SK-N-SH treated with all-trans-retinoic acid at 6 μM for 48 hours (cell line): ENCODE measurements around the gene KCNMB1.

Experiments used
- ATAC-seq: fragments of 200-7000 bp; cut with Tn5 transposase; 3 replicates; pipeline ENCODE4 v1.9.1; 2020; ENCODE audit warnings: mild to moderate bottlenecking, moderate library complexity
- BACH2 ChIP-seq: fragments of 250-450 bp; sonication (Bioruptor Pico); IDR thresholded peaks from 2 replicates; pipeline ENCODE4 v1.9.0; 2021; ENCODE audit warnings: mild to moderate bottlenecking, borderline replicate concordance
- CSDC2 ChIP-seq: fragments of 250-450 bp; sonication (Bioruptor Pico); IDR thresholded peaks from 2 replicates; pipeline ENCODE4 v1.5.0; 2020; ENCODE audit warnings: mild to moderate bottlenecking, moderate library complexity
- ESRRG ChIP-seq: fragments of 250-450 bp; sonication (Bioruptor Pico); IDR thresholded peaks from 2 replicates; pipeline ENCODE4 v1.6.1; 2021; ENCODE audit warnings: mild to moderate bottlenecking
- GLIS3 ChIP-seq: fragments of 250-450 bp; sonication (Bioruptor Pico); IDR thresholded peaks from 2 replicates; pipeline ENCODE4 v1.5.0; 2020; ENCODE audit warnings: mild to moderate bottlenecking, moderate library complexity
- ISL1 ChIP-seq: fragments of 250-450 bp; sonication (Bioruptor Pico); IDR thresholded peaks from 2 replicates; pipeline ENCODE4 v2.1.2; 2022; ENCODE audit warnings: mild to moderate bottlenecking, moderate library complexity
- OSR1 ChIP-seq: fragments of 250-450 bp; sonication (Bioruptor Pico); IDR thresholded peaks from 2 replicates; pipeline ENCODE4 v1.8.0; 2022; ENCODE audit warnings: moderate library complexity, mild to moderate bottlenecking, inconsistent platforms
- PPARA ChIP-seq: fragments of 250-450 bp; sonication (Bioruptor Pico); IDR thresholded peaks from 2 replicates; pipeline ENCODE4 v1.5.0; 2020; ENCODE audit warnings: mild to moderate bottlenecking, borderline replicate concordance
- RARB ChIP-seq: fragments of 250-450 bp; sonication (Bioruptor Pico); IDR thresholded peaks from 2 replicates; pipeline ENCODE4 v1.8.0; 2021; ENCODE audit warnings: mild to moderate bottlenecking, moderate library complexity
- SNAI2 ChIP-seq: fragments of 250-450 bp; sonication (Bioruptor Pico); IDR thresholded peaks from 2 replicates; pipeline ENCODE4 v1.5.0; 2020; ENCODE audit warnings: mild to moderate bottlenecking, moderate library complexity
- TCF4 ChIP-seq: fragments of 250-450 bp; sonication (Bioruptor Pico); IDR thresholded peaks from 2 replicates; pipeline ENCODE4 v1.8.0; 2021; ENCODE audit warnings: mild to moderate bottlenecking, moderate library complexity, borderline replicate concordance
- TOX ChIP-seq: fragments of 250-450 bp; sonication (Bioruptor Pico); IDR thresholded peaks from 2 replicates; pipeline ENCODE4 v1.8.0; 2021; ENCODE audit warnings: mild to moderate bottlenecking, moderate library complexity, borderline replicate concordance
- ZC3H10 ChIP-seq: fragments of 250-450 bp; sonication (Bioruptor Pico); IDR thresholded peaks from 2 replicates; pipeline ENCODE4 v1.5.1; 2021; ENCODE audit warnings: mild to moderate bottlenecking, moderate library complexity
- ZFP3 ChIP-seq: fragments of 250-450 bp; sonication (Bioruptor Pico); IDR thresholded peaks from 2 replicates; pipeline ENCODE4 v1.5.0; 2020; ENCODE audit warnings: mild to moderate bottlenecking, moderate library complexity
- ZNF565 ChIP-seq: fragments of 450-650 bp; formaldehyde crosslinking; conservative IDR thresholded peaks from 2 replicates; pipeline ENCODE4 v1.5.0; 2020; ENCODE audit warnings: low read depth, mild to moderate bottlenecking, moderate library complexity
- ZNF70 ChIP-seq: fragments of 450-650 bp; formaldehyde crosslinking; IDR thresholded peaks from 2 replicates; pipeline ENCODE4 v1.5.0; 2020; ENCODE audit warnings: mild to moderate bottlenecking, moderate library complexity
- TF ChIP-seq, protein P1 (sequence below): fragments of 250-450 bp; sonication (Bioruptor Pico); IDR thresholded peaks from 2 replicates; pipeline ENCODE4 v1.8.0; 2021; ENCODE audit warnings: low read depth, mild to moderate bottlenecking, moderate library complexity, borderline replicate concordance
- TF ChIP-seq, protein P2 (sequence below): fragments of 250-450 bp; sonication (Bioruptor Pico); IDR thresholded peaks from 2 replicates; pipeline ENCODE4 v1.5.0; 2020; ENCODE audit warnings: mild to moderate bottlenecking, moderate library complexity
- TF ChIP-seq, protein P3 (sequence below): fragments of 250-450 bp; sonication (Bioruptor Pico); IDR thresholded peaks from 2 replicates; pipeline ENCODE4 v1.5.1; 2021; ENCODE audit warnings: mild to moderate bottlenecking, moderate library complexity
- TF ChIP-seq, protein P4 (sequence below): fragments of 250-450 bp; sonication (Bioruptor Pico); IDR thresholded peaks from 2 replicates; pipeline ENCODE4 v1.8.0; 2020; ENCODE audit warnings: mild to moderate bottlenecking, moderate library complexity, borderline replicate concordance

KCNMB1 gene

DNA sequence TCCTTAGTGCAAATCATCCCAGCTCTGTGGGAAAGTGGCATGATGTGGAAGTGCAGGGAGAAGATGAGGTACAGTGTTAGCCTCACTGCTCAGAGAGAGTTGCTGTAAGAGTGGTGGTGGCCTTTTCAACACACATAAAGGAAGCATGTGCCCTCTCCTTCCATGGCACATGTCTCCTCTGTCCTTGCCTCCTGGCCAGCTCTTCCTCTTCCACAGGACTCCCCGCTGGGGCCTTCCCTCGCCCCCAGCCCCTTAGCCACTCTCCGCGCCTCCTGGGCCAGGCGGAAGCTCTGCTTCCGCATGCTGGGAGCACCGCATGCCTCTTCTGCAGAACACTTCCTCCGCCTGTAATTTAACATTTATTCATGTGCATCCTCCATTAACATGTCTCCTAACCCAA lies 4.8 kb upstream of the KCNMB1 start:
- ATAC-seq = no peak
- TF ChIP-seq ISL1 = no peak
- TF ChIP-seq, protein P1, sequence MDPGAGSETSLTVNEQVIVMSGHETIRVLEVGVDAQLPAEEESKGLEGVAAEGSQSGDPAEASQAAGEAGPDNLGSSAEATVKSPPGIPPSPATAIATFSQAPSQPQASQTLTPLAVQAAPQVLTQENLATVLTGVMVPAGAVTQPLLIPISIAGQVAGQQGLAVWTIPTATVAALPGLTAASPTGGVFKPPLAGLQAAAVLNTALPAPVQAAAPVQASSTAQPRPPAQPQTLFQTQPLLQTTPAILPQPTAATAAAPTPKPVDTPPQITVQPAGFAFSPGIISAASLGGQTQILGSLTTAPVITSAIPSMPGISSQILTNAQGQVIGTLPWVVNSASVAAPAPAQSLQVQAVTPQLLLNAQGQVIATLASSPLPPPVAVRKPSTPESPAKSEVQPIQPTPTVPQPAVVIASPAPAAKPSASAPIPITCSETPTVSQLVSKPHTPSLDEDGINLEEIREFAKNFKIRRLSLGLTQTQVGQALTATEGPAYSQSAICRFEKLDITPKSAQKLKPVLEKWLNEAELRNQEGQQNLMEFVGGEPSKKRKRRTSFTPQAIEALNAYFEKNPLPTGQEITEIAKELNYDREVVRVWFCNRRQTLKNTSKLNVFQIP (CRISPR knock-in tag) = no peak
- no peak for TF ChIP-seq ZC3H10 (CRISPR knock-in tag)
- TF ChIP-seq RARB (CRISPR knock-in tag) = no peak
- TF ChIP-seq SNAI2 (CRISPR knock-in tag) = no peak
- no peak for TF ChIP-seq ESRRG
- TF ChIP-seq GLIS3 (CRISPR knock-in tag) = no peak
- TF ChIP-seq PPARA (CRISPR knock-in tag) = no peak
- TF ChIP-seq, protein P2, sequence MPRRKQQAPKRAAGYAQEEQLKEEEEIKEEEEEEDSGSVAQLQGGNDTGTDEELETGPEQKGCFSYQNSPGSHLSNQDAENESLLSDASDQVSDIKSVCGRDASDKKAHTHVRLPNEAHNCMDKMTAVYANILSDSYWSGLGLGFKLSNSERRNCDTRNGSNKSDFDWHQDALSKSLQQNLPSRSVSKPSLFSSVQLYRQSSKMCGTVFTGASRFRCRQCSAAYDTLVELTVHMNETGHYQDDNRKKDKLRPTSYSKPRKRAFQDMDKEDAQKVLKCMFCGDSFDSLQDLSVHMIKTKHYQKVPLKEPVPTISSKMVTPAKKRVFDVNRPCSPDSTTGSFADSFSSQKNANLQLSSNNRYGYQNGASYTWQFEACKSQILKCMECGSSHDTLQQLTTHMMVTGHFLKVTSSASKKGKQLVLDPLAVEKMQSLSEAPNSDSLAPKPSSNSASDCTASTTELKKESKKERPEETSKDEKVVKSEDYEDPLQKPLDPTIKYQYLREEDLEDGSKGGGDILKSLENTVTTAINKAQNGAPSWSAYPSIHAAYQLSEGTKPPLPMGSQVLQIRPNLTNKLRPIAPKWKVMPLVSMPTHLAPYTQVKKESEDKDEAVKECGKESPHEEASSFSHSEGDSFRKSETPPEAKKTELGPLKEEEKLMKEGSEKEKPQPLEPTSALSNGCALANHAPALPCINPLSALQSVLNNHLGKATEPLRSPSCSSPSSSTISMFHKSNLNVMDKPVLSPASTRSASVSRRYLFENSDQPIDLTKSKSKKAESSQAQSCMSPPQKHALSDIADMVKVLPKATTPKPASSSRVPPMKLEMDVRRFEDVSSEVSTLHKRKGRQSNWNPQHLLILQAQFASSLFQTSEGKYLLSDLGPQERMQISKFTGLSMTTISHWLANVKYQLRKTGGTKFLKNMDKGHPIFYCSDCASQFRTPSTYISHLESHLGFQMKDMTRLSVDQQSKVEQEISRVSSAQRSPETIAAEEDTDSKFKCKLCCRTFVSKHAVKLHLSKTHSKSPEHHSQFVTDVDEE (CRISPR knock-in tag) = no peak
- TF ChIP-seq BACH2 (CRISPR knock-in tag) = no peak
- no peak for TF ChIP-seq TCF4 (CRISPR knock-in tag)
- no peak for TF ChIP-seq OSR1 (CRISPR knock-in tag)

DNA sequence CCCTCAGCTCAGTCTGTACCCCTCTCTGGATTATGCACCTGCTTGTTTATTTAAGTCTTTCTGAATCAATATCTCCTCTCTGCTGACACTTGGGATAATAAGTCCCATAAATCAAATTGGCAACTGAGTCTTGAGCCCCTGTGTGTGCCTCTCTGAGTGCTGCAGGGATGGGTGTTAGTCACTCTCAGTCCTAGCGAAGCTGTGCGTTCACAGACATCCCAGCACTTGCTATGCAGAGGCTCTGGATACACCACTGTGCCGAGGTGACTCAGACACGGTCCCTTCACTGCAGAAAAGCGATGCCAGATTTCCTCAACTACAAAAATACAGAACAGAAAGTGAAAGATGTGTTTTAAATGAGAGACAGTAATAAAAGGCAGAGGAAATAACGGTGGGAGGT lies 4.1 kb upstream of the KCNMB1 start:
- ATAC-seq = no peak

More for the DNA sequence above, 4.1 kb upstream of the KCNMB1 start:
- TF ChIP-seq ZNF70 (CRISPR knock-in tag) (no peak), CSDC2 (no peak), PPARA (CRISPR knock-in tag) (no peak), TOX (CRISPR knock-in tag) (no peak), BACH2 (CRISPR knock-in tag) (no peak), ESRRG (no peak), GLIS3 (CRISPR knock-in tag) (no peak), ZFP3 (CRISPR knock-in tag) (no peak), ISL1 (no peak), ZNF565 (CRISPR knock-in tag) (no peak)
- TF ChIP-seq, protein P2 (CRISPR knock-in tag) = no peak
- TF ChIP-seq, protein P3, sequence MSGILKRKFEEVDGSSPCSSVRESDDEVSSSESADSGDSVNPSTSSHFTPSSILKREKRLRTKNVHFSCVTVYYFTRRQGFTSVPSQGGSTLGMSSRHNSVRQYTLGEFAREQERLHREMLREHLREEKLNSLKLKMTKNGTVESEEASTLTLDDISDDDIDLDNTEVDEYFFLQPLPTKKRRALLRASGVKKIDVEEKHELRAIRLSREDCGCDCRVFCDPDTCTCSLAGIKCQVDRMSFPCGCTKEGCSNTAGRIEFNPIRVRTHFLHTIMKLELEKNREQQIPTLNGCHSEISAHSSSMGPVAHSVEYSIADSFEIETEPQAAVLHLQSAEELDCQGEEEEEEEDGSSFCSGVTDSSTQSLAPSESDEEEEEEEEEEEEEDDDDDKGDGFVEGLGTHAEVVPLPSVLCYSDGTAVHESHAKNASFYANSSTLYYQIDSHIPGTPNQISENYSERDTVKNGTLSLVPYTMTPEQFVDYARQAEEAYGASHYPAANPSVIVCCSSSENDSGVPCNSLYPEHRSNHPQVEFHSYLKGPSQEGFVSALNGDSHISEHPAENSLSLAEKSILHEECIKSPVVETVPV = no peak
- TF ChIP-seq, protein P4, sequence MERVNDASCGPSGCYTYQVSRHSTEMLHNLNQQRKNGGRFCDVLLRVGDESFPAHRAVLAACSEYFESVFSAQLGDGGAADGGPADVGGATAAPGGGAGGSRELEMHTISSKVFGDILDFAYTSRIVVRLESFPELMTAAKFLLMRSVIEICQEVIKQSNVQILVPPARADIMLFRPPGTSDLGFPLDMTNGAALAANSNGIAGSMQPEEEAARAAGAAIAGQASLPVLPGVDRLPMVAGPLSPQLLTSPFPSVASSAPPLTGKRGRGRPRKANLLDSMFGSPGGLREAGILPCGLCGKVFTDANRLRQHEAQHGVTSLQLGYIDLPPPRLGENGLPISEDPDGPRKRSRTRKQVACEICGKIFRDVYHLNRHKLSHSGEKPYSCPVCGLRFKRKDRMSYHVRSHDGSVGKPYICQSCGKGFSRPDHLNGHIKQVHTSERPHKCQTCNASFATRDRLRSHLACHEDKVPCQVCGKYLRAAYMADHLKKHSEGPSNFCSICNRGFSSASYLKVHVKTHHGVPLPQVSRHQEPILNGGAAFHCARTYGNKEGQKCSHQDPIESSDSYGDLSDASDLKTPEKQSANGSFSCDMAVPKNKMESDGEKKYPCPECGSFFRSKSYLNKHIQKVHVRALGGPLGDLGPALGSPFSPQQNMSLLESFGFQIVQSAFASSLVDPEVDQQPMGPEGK (CRISPR knock-in tag) = no peak
- TF ChIP-seq, all 23 proteins: peak for 0
